Measurements from ENCODE around the gene HIVEP2. TPM values are rescaled to one million over a fixed set of nuclear protein-coding genes. Genes with fewer than 3 reads are reported as not detected.

The HIVEP2 gene
- total RNA-seq, 1 experiment from 2014 or later: 3.2 TPM

DNA sequence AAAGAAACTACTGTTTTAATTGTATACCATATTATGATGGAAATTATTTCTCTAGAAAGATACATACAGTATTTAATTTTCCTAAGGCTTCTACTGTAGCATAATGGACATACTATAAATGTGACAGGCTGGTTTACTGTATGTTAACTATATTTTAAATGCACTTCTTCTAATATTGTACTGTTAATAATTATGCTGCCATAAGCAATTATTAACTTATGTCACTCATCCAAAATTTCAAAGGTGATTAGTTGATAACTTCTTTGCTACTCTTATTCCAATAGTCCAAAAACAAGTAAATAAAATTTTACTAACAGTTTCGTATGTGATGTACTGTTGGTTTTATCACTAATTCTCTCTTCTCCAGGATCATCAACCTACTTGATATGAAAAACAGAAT is 28.1 kb downstream of the HIVEP2 start:
- DNase-seq (ENCODE audit: low spot score): no peak
- Histone ChIP-seq H3K4me1 (ENCODE audit: insufficient read depth, low read length, poor library complexity, severe bottlenecking) (no peaks in the 10 kb centered on the region), H3K4me3 (ENCODE audit: low read depth, low read length, poor library complexity, severe bottlenecking) (no peak overlapping the region), H3K9me3 (ENCODE audit: low read depth, low read length, poor library complexity, severe bottlenecking) (no peaks in the 10 kb centered on the region), H3K36me3 (ENCODE audit: insufficient read depth, low read length, poor library complexity, severe bottlenecking) (no peaks in the 10 kb centered on the region), H3K27me3 (replicated peaks; ENCODE audit: insufficient read depth, low read depth, low read length, poor library complexity) (no peaks in the 10 kb centered on the region), H3K27ac (ENCODE audit: low read depth, low read length, poor library complexity, severe bottlenecking) (no peak overlapping the region)
- intact Hi-C loops (cut with micrococcal nuclease; ENCODE audit: unreplicated experiment): no loop called here
- ChIA-PET CTCF (no interaction called here), POLR2A (ENCODE audit: low non-redundant PET) (no interaction called here)
- no peak for TF ChIP-seq EZH2 (IDR thresholded peaks at IDR 0.05; ENCODE audit: borderline replicate concordance, low read depth, low read length, poor library complexity, severe bottlenecking)
- TF ChIP-seq, protein P1, sequence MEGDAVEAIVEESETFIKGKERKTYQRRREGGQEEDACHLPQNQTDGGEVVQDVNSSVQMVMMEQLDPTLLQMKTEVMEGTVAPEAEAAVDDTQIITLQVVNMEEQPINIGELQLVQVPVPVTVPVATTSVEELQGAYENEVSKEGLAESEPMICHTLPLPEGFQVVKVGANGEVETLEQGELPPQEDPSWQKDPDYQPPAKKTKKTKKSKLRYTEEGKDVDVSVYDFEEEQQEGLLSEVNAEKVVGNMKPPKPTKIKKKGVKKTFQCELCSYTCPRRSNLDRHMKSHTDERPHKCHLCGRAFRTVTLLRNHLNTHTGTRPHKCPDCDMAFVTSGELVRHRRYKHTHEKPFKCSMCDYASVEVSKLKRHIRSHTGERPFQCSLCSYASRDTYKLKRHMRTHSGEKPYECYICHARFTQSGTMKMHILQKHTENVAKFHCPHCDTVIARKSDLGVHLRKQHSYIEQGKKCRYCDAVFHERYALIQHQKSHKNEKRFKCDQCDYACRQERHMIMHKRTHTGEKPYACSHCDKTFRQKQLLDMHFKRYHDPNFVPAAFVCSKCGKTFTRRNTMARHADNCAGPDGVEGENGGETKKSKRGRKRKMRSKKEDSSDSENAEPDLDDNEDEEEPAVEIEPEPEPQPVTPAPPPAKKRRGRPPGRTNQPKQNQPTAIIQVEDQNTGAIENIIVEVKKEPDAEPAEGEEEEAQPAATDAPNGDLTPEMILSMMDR (conservative IDR thresholded peaks at IDR 0.05; ENCODE audit: low read depth, low read length): no peak
- no TSS peak for BruUV-seq (replicated peaks)

DNA sequence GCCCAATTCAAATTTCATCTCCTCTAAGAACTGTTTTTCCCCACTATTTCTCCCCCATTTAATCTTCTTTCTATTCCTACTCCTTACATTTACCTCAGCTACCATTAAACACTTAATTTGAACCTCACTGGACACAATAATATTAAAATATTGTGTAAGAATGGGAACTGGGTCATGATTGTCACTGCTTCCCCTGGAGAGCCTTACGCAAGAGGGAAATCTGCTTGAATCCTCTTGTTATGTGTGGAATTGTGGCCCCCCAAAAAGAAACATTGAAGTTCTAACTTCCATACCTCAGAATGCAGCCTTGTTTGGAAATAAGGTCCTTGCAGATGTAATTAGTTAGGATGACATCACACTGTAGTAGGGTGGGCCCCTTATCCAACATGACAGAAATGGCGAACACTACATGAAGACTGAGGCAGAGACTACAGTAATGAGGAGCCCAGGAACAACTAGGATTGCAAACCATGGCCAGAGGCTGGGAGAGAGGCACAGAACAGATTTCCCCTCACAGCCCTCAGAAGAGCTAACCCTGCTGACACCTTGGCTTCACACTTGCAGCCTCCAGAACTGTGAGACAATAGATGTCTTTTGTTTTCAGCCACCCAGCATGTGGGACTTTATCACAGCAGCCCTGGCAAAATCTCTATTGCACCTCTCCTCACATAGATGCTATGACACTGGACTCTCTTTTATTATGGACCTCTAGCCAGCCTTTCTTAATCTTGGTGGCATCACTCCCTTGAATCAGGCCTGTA is 29.9 kb downstream of the HIVEP2 start:
- Histone ChIP-seq H3K27me3 (replicated peaks; ENCODE audit: insufficient read depth, low read depth, low read length, poor library complexity) (no peaks in the 10 kb centered on the region), H3K9me3 (ENCODE audit: low read depth, low read length, poor library complexity, severe bottlenecking) (no peaks in the 10 kb centered on the region), H3K4me3 (ENCODE audit: low read depth, low read length, poor library complexity, severe bottlenecking) (no peak overlapping the region), H3K4me1 (ENCODE audit: insufficient read depth, low read length, poor library complexity, severe bottlenecking) (no peaks in the 10 kb centered on the region), H3K36me3 (ENCODE audit: insufficient read depth, low read length, poor library complexity, severe bottlenecking) (no peaks in the 10 kb centered on the region), H3K27ac (ENCODE audit: low read depth, low read length, poor library complexity, severe bottlenecking) (no peak overlapping the region)
- ChIA-PET POLR2A (ENCODE audit: low non-redundant PET) (no interaction called here), CTCF (no interaction called here)
- intact Hi-C loops (cut with micrococcal nuclease; ENCODE audit: unreplicated experiment): no loop called here
- BruUV-seq (replicated peaks): no TSS peak
- TF ChIP-seq EZH2 (IDR thresholded peaks at IDR 0.05; ENCODE audit: borderline replicate concordance, low read depth, low read length, poor library complexity, severe bottlenecking): no peak
- TF ChIP-seq, protein P1 (conservative IDR thresholded peaks at IDR 0.05; ENCODE audit: low read depth, low read length): no peak
- no peak for DNase-seq (ENCODE audit: low spot score)

DNA sequence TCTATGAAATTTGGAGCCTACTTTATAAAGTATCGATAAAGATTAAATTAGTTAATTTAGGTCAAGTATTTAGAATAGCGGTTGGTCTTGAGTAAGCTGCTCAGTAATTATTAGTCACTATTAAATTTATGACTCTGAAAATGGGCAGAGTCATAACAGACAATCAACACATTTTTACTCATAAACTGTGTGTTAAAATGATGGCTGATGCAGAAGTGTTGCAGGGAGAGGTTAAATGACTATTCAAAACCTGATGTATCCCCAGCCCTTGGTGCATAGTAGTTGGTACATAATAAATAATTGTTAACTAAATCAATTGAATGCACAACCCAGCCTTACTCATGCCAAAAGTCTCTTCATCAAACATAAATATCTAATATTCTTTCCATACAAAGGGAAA is 30.6 kb downstream of the HIVEP2 start:
- no TSS peak for BruUV-seq (replicated peaks)
- CTCF ChIA-PET: no interaction called here
- POLR2A ChIA-PET (ENCODE audit: low non-redundant PET): no interaction called here

More for the DNA sequence above, 30.6 kb downstream of the HIVEP2 start:
- Histone ChIP-seq H3K9me3 (ENCODE audit: low read depth, low read length, poor library complexity, severe bottlenecking) (no peaks in the 10 kb centered on the region), H3K4me3 (ENCODE audit: low read depth, low read length, poor library complexity, severe bottlenecking) (no peak overlapping the region), H3K4me1 (ENCODE audit: insufficient read depth, low read length, poor library complexity, severe bottlenecking) (no peaks in the 10 kb centered on the region), H3K36me3 (ENCODE audit: insufficient read depth, low read length, poor library complexity, severe bottlenecking) (no peaks in the 10 kb centered on the region), H3K27ac (ENCODE audit: low read depth, low read length, poor library complexity, severe bottlenecking) (no peak overlapping the region), H3K27me3 (replicated peaks; ENCODE audit: insufficient read depth, low read depth, low read length, poor library complexity) (no peaks in the 10 kb centered on the region)
- TF ChIP-seq, protein P1 (conservative IDR thresholded peaks at IDR 0.05; ENCODE audit: low read depth, low read length): no peak
- no peak for TF ChIP-seq EZH2 (IDR thresholded peaks at IDR 0.05; ENCODE audit: borderline replicate concordance, low read depth, low read length, poor library complexity, severe bottlenecking)
- intact Hi-C loops (cut with micrococcal nuclease; ENCODE audit: unreplicated experiment): no loop called here
- DNase-seq (ENCODE audit: low spot score): no peak

All from A673 (cell line).